ENCODE data around the gene CDKAL1. TPM values are rescaled to one million over a fixed set of nuclear protein-coding genes. Genes with fewer than 3 reads are reported as not detected.

Gene CDKAL1
- polyA plus RNA-seq, 2 of the 4 experiments (the other 2 are of a cell fraction) = 4.7 to 8.3 TPM

GRCh38 chr6:21262504-21262903 lies 728.2 kb downstream of the CDKAL1 start:
- ATAC-seq (no peak), DNase-seq (ENCODE audit: low read depth in 1 of 2, low spot score in 1 of 2) (no peak), FAIRE-seq (no peak)
- TF ChIP-seq CHD2 (IDR thresholded peaks at IDR 0.05; ENCODE audit: low read length, partially characterized antibody) = no peak
- TF ChIP-seq JUN (IDR thresholded peaks at IDR 0.05) = no peak
- no peak for TF ChIP-seq RFX5 (IDR thresholded peaks at IDR 0.05)
- no peak for TF ChIP-seq SMC3 (IDR thresholded peaks at IDR 0.05)
- TF ChIP-seq FOXS1 (CRISPR knock-in tag; IDR thresholded peaks at IDR 0.05) = no peak
- TF ChIP-seq, protein P1, sequence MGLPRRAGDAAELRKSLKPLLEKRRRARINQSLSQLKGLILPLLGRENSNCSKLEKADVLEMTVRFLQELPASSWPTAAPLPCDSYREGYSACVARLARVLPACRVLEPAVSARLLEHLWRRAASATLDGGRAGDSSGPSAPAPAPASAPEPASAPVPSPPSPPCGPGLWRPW (IDR thresholded peaks at IDR 0.05) = no peak
- no peak for TF ChIP-seq FOSB (CRISPR knock-in tag; IDR thresholded peaks at IDR 0.05)
- no peak for TF ChIP-seq BHLHE40 (IDR thresholded peaks at IDR 0.05; ENCODE audit: low read depth, low read length)
- TF ChIP-seq TP53 (CRISPR knock-in tag; IDR thresholded peaks at IDR 0.05) = no peak
- TF ChIP-seq E2F6 (IDR thresholded peaks at IDR 0.05; ENCODE audit: borderline replicate concordance, low read depth) = no peak
- TF ChIP-seq HOXA7 (CRISPR knock-in tag; IDR thresholded peaks at IDR 0.05) = no peak
- no peak for TF ChIP-seq HEYL (CRISPR knock-in tag; IDR thresholded peaks at IDR 0.05)
- TF ChIP-seq MAZ (IDR thresholded peaks at IDR 0.05; ENCODE audit: borderline replicate concordance, low read depth, low read length) = no peak
- TF ChIP-seq MYC (IDR thresholded peaks at IDR 0.05; ENCODE audit: borderline replicate concordance, low read length) = no peak
- no peak for TF ChIP-seq EHF (CRISPR knock-in tag; IDR thresholded peaks at IDR 0.05)
- Histone ChIP-seq H3K4me3 (no peak overlapping the region), H3K4me2 (no peak overlapping the region), H3K4me1 (no peaks in the 10 kb centered on the region), H3K9me3 (no peaks in the 10 kb centered on the region), H3K27ac (no peak overlapping the region)
- WGBS (ENCODE audit: missing lambda C conversion rate) = 71% methylated on average over 5 of the region's 5 CpGs
- ChIA-PET CTCF (interaction anchor here (1.5 kb wide), 1 partner anchor 11 kb away, joined by 4 read pairs; no protein-coding TSS in a partner anchor), POLR2A (no interaction called here)

GRCh38 chr6:21263531-21264287 lies 729.5 kb downstream of the CDKAL1 start:
- Histone ChIP-seq H3K4me2 (no peak overlapping the region), H3K9me3 (no peaks in the 10 kb centered on the region), H3K27ac (no peak overlapping the region), H3K4me1 (no peaks in the 10 kb centered on the region), H3K4me3 (no peak overlapping the region)
- ChIA-PET POLR2A (no interaction called here), CTCF (interaction anchor here (1.5 kb wide), 1 partner anchor 10 kb away, joined by 4 read pairs; no protein-coding TSS in a partner anchor)
- DNase-seq (ENCODE audit: low read depth in 1 of 2, low spot score in 1 of 2) (no peak), ATAC-seq (no peak), FAIRE-seq (no peak)
- WGBS (ENCODE audit: missing lambda C conversion rate) = 70% methylated on average over 12 of the region's 18 CpGs
- TF ChIP-seq RCOR1 (IDR thresholded peaks at IDR 0.05; ENCODE audit: low read depth, low read length) = no peak
- no peak for TF ChIP-seq POLR2AphosphoS2 (conservative IDR thresholded peaks at IDR 0.05; ENCODE audit: low read length)
- TF ChIP-seq ESRRA (IDR thresholded peaks at IDR 0.05; ENCODE audit: borderline replicate concordance, low read length) = no peak
- no peak for TF ChIP-seq FOSB (CRISPR knock-in tag; IDR thresholded peaks at IDR 0.05)
- no peak for TF ChIP-seq POLR2A (IDR thresholded peaks at IDR 0.05; ENCODE audit: low read length)
- TF ChIP-seq, protein P2, sequence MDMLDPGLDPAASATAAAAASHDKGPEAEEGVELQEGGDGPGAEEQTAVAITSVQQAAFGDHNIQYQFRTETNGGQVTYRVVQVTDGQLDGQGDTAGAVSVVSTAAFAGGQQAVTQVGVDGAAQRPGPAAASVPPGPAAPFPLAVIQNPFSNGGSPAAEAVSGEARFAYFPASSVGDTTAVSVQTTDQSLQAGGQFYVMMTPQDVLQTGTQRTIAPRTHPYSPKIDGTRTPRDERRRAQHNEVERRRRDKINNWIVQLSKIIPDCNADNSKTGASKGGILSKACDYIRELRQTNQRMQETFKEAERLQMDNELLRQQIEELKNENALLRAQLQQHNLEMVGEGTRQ (IDR thresholded peaks at IDR 0.05) = no peak
- no peak for TF ChIP-seq TP53 (CRISPR knock-in tag; IDR thresholded peaks at IDR 0.05)
- TF ChIP-seq CBX8 (IDR thresholded peaks at IDR 0.05) = no peak
- TF ChIP-seq MAFK (IDR thresholded peaks at IDR 0.05; ENCODE audit: partially characterized antibody) = no peak

GRCh38 chr6:21264288-21265033 lies 730.2 kb downstream of the CDKAL1 start:
- ATAC-seq = no peak
- no peak for FAIRE-seq
- Histone ChIP-seq H3K4me1 (no peaks in the 10 kb centered on the region), H3K27ac (no peak overlapping the region), H3K4me2 (no peak overlapping the region), H3K9me3 (no peaks in the 10 kb centered on the region), H3K4me3 (no peak overlapping the region)
- POLR2A ChIA-PET = no interaction called here
- CTCF ChIA-PET = interaction anchor here (0.5 to 1.5 kb wide), 2 partner anchors 9 to 56 kb away, joined by 3 to 4 read pairs; no protein-coding TSS in a partner anchor
- DNase-seq (ENCODE audit: low read depth in 1 of 2, low spot score in 1 of 2) = no peak
- 78% methylated on average over 10 of the region's 10 CpGs for WGBS (ENCODE audit: missing lambda C conversion rate)
- TF ChIP-seq, protein P3, sequence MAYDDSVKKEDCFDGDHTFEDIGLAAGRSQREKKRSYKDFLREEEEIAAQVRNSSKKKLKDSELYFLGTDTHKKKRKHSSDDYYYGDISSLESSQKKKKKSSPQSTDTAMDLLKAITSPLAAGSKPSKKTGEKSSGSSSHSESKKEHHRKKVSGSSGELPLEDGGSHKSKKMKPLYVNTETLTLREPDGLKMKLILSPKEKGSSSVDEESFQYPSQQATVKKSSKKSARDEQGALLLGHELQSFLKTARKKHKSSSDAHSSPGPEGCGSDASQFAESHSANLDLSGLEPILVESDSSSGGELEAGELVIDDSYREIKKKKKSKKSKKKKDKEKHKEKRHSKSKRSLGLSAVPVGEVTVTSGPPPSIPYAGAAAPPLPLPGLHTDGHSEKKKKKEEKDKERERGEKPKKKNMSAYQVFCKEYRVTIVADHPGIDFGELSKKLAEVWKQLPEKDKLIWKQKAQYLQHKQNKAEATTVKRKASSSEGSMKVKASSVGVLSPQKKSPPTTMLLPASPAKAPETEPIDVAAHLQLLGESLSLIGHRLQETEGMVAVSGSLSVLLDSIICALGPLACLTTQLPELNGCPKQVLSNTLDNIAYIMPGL (CRISPR knock-in tag; IDR thresholded peaks at IDR 0.05; ENCODE audit: borderline replicate concordance) = no peak
- no peak for TF ChIP-seq EP300 (IDR thresholded peaks at IDR 0.05)
- no peak for TF ChIP-seq EHMT2 (IDR thresholded peaks at IDR 0.05; ENCODE audit: low read depth)
- TF ChIP-seq SMC3 (IDR thresholded peaks at IDR 0.05) = no peak
- TF ChIP-seq CBX8 (IDR thresholded peaks at IDR 0.05) = no peak
- no peak for TF ChIP-seq FOXS1 (CRISPR knock-in tag; IDR thresholded peaks at IDR 0.05)
- TF ChIP-seq MAZ (IDR thresholded peaks at IDR 0.05; ENCODE audit: borderline replicate concordance, low read depth, low read length) = no peak
- no peak for TF ChIP-seq HEYL (CRISPR knock-in tag; IDR thresholded peaks at IDR 0.05)
- no peak for TF ChIP-seq ESRRA (IDR thresholded peaks at IDR 0.05; ENCODE audit: borderline replicate concordance, low read length)
- TF ChIP-seq, protein P4, sequence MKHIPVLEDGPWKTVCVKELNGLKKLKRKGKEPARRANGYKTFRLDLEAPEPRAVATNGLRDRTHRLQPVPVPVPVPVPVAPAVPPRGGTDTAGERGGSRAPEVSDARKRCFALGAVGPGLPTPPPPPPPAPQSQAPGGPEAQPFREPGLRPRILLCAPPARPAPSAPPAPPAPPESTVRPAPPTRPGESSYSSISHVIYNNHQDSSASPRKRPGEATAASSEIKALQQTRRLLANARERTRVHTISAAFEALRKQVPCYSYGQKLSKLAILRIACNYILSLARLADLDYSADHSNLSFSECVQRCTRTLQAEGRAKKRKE (CRISPR knock-in tag; IDR thresholded peaks at IDR 0.05; ENCODE audit: low read depth) = no peak
- no peak for TF ChIP-seq BHLHE40 (IDR thresholded peaks at IDR 0.05; ENCODE audit: low read depth, low read length)
- TF ChIP-seq E2F6 (IDR thresholded peaks at IDR 0.05; ENCODE audit: borderline replicate concordance, low read depth) = no peak
